Progenitor cell of endocrine pancreas (in vitro differentiated cells): Measurements from ENCODE around the gene DCBLD1. TPM values are rescaled to one million over a fixed set of nuclear protein-coding genes. Genes with fewer than 3 reads are reported as not detected.
"Not testable (repeated sequence)": the region's sequence is repeated elsewhere in the genome, so short reads cannot be mapped to it uniquely, and the experiment has no call there.

ENCODE experiments used
- DNase-seq: peaks from one replicate; pipeline ENCODE4 v3.0.0; 2021; ENCODE audit warnings: low spot score; ENCODE audit not compliant: unreplicated experiment
- H3K27ac Mint-ChIP-seq: 2 replicates; pipeline ENCODE4 v1.8.0; 2021; ENCODE audit warnings: mild to moderate bottlenecking, moderate library complexity, mixed read lengths
- H3K27me3 Mint-ChIP-seq: 2 replicates; pipeline ENCODE4 v1.8.0; 2021; ENCODE audit warnings: mixed read lengths
- H3K36me3 Mint-ChIP-seq: 2 replicates; pipeline ENCODE4 v1.8.0; 2022; ENCODE audit warnings: mixed read lengths; ENCODE audit not compliant: insufficient read depth
- H3K4me1 Mint-ChIP-seq: 2 replicates; pipeline ENCODE4 v1.8.0; 2021; ENCODE audit warnings: low read depth, mixed read lengths
- H3K4me3 Mint-ChIP-seq: 2 replicates; pipeline ENCODE4 v1.8.0; 2021; ENCODE audit warnings: low read depth, mild to moderate bottlenecking, moderate library complexity, mixed read lengths
- H3K9me3 Mint-ChIP-seq: 2 replicates; pipeline ENCODE4 v1.8.0; 2021; ENCODE audit warnings: low read depth, mixed read lengths
- long read RNA-seq: library from polyadenylated mRNA; unstranded; transcript quantifications from one replicate; pipeline ENCODE4 v2.0.0, GENCODE V29; 2020
- total RNA-seq: library from RNA; stranded (reverse); gene quantifications from 2 replicates; pipeline ENCODE4 v1.2.1, GENCODE V29; 2021
- TF ChIP-seq, protein P1 (sequence below): fragments of 200-600 bp; sonication (generic); IDR thresholded peaks from one replicate; pipeline ENCODE4 v1.5.0; 2021; ENCODE audit warnings: antibody characterized with exemption, mild to moderate bottlenecking; ENCODE audit not compliant: unreplicated experiment

The DCBLD1 gene
- 36.1 and 37.4 TPM in 2 replicates for total RNA-seq
- long read RNA-seq, partial matches to known transcripts: 10 of 25 reads
- long read RNA-seq, other reads (novel, unspliced or antisense): 11 of 25 reads

DNA sequence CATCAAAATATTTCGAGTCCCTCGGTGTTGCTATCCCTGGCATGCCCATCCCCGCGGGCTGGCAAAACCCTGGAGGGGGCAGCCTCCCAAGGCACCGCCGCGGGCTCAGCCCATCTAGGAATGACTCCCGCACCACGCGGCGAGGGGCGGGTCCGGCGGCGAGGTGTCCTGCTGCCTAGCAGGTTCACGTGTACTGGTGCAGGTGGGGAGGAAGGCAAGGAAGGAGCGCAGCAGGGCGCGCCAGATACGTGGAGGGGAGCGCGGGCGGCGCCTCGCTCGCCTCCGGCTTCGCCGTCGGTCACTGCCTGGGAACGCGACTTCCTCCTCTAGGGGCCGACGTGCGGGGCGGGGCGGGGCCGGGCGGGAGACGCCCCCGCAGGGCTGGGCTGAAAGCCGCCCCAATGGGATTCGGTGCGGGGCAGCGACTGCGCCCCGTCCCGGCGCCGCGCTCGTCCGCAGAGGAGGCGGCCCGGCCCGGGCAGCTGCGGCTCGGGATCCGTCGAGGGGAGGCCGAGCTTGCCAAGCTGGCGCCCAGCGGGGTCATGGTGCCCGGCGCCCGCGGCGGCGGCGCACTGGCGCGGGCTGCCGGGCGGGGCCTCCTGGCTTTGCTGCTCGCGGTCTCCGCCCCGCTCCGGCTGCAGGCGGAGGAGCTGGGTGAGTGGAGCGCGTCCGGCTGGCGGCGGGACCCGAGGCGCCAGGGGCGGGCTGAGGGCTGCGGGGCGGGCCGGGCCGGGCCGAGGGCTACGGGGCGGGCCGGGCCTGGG, at the start of gene DCBLD1:
TSS of gene DCBLD1 (plus strand) at position 435 of the 764 bp plus-strand sequence. CDS start at position 543, 108 bp downstream.
- Mint-ChIP-seq H3K27ac (peak within 1 kb of the TSS; percentile 97), H3K27me3 (peaks cover 8% of the 10 kb centered on the region), H3K4me3 (peak within 1 kb of the TSS; percentile 91), H3K36me3 (peaks cover 11% of the 10 kb centered on the region), H3K4me1 (peaks cover 45% of the 10 kb centered on the region), H3K9me3 (peaks cover 5% of the 10 kb centered on the region)
- peak; percentile 55 for DNase-seq
- TF ChIP-seq, protein P1, sequence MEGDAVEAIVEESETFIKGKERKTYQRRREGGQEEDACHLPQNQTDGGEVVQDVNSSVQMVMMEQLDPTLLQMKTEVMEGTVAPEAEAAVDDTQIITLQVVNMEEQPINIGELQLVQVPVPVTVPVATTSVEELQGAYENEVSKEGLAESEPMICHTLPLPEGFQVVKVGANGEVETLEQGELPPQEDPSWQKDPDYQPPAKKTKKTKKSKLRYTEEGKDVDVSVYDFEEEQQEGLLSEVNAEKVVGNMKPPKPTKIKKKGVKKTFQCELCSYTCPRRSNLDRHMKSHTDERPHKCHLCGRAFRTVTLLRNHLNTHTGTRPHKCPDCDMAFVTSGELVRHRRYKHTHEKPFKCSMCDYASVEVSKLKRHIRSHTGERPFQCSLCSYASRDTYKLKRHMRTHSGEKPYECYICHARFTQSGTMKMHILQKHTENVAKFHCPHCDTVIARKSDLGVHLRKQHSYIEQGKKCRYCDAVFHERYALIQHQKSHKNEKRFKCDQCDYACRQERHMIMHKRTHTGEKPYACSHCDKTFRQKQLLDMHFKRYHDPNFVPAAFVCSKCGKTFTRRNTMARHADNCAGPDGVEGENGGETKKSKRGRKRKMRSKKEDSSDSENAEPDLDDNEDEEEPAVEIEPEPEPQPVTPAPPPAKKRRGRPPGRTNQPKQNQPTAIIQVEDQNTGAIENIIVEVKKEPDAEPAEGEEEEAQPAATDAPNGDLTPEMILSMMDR: no peak

DNA sequence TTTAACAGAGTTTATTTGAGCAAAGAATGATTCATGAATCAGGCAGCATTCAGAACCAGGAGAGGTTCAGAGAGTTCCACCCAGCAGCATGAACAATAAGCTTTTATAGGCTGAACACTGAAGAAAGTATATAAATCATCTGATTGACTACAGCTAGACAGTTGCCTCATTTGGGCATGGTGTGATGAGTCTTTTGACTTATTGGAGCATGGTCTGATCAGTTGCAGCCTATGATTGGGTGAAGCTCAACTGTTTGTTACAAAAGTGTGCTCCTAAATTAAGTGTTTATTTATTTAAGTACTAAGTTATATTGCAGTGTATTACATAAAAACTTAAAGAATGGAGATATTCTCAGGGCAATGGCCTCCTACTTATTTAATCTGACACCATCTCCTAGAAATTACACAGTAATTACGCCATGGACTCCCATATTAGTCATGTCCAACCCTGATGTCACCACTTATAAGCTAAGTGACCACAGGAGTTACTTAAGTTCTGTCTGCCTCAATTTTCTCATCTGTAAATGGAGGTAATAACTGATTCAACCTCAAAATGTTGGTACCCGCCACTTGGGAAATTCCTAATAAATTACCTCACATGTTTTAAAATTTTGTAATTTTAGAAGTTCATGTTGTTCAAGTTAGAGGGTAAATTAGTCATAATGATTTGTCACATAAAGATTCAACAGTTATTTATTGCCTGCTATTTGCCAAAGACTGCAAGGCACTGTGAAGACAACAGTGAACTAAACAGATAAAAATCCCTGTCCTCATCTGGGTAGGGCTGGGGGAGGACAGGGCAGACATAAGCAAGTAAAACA, 41.6 kb upstream of the DCBLD1 start:
- H3K4me3 Mint-ChIP-seq: no peak overlapping the region
- TF ChIP-seq, protein P1: no peak
- no peaks in the 10 kb centered on the region for H3K4me1 Mint-ChIP-seq

DNA sequence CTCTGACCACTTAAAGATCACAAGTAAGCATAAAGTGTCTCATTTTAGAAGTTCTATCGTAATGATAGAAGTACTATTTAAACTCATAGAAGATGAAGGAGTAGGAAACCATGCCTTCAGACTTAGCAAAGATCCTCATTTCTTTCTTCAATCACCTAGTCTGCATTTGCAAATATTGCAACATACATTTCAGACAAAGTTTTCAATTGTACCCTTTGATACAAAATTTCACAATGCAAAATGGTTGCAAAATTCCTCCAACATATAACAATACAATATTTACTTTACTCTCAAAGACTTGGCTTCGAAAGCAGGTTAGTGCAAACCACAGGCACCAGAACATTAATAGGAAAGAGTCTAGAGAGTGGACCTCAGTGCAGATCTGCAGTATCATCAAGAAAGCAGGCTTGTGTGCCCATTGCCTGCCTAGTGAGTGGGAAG, 40.6 kb upstream of the DCBLD1 start:
- H3K27ac Mint-ChIP-seq: no peak overlapping the region
- H3K36me3 Mint-ChIP-seq: peaks cover 4% of the 10 kb centered on the region
- H3K4me3 Mint-ChIP-seq: no peak overlapping the region
- DNase-seq: no peak
- no peaks in the 10 kb centered on the region for H3K27me3 Mint-ChIP-seq
- no peaks in the 10 kb centered on the region for H3K4me1 Mint-ChIP-seq
- H3K9me3 Mint-ChIP-seq: peaks cover 6% of the 10 kb centered on the region
- TF ChIP-seq, protein P1: no peak

More for the DNA sequence above, 41.6 kb upstream of the DCBLD1 start:
- no peaks in the 10 kb centered on the region for H3K27me3 Mint-ChIP-seq
- no peak for DNase-seq
- peaks cover 4% of the 10 kb centered on the region for H3K36me3 Mint-ChIP-seq
- peaks cover 11% of the 10 kb centered on the region for H3K9me3 Mint-ChIP-seq
- no peak overlapping the region for H3K27ac Mint-ChIP-seq

DNA sequence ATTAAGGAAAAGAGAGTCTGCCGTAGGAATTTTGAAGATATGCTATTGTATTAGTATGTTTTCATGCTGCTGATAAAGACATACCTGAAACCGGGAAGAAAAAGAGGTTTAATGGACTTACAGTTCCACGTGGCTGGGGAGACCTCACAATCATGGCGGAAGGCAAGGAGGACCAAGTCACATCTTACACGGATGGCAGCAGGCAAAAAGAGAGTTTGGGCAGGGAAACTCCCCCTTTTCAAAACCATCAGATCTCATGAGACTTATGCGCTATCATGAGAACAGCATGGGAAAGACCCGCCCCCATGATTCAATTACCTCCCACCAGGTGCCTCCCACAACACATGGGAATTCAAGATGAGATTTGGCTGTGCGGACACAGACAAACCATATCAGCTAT, 40.2 kb upstream of the DCBLD1 start:
- DNase-seq, H3K4me3 Mint-ChIP-seq, H3K27ac Mint-ChIP-seq, H3K9me3 Mint-ChIP-seq, H3K27me3 Mint-ChIP-seq, H3K36me3 Mint-ChIP-seq, H3K4me1 Mint-ChIP-seq: not testable (repeated sequence)

DNA sequence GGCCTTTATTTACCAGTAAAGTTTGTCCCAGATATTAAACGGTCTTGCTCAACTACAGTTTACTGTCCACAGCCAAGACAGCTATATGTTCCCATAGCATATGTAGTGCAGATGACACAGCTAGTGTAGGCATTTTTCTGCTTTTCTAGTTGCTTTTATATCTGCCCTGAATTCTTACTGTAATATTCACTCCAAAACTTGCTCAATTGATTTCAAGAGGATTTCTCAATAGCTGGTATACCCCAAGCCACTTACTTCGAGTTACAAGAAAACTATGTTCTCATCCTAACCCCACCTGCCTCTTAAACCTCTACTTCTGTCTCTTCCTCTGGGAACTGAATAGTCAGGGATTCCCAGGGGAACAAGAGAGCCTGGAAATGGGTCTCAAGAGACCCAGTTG, 37.9 kb upstream of the DCBLD1 start:
- H3K27me3 Mint-ChIP-seq: no peaks in the 10 kb centered on the region
- no peak overlapping the region for H3K27ac Mint-ChIP-seq
- H3K36me3 Mint-ChIP-seq: peaks cover 2% of the 10 kb centered on the region
- DNase-seq: no peak
- TF ChIP-seq, protein P1: no peak
- H3K9me3 Mint-ChIP-seq: peaks cover 2% of the 10 kb centered on the region
- peaks cover 11% of the 10 kb centered on the region for H3K4me1 Mint-ChIP-seq
- no peak overlapping the region for H3K4me3 Mint-ChIP-seq
